LNCaP clone FGC (cell line): Measurements from ENCODE around the gene FOXJ2.
A peak's percentile ranks its signal among the peaks of the same experiment; 100 is the strongest.
"Not testable (repeated sequence)": the region's sequence is repeated elsewhere in the genome, so short reads cannot be mapped to it uniquely, and the experiment has no call there.

Experiments used
- DNase-seq: peaks from one replicate; pipeline ENCODE4 v3.0.0-alpha.2; 2011; ENCODE audit warnings: low read depth
- H3K4me3 ChIP-seq: 2 replicates; pipeline ENCODE4 v1.5.1; 2011; ENCODE audit warnings: mild to moderate bottlenecking, low read depth, low read length, control low read depth
- CTCF ChIP-seq: IDR thresholded peaks from 2 replicates; pipeline ENCODE4 v1.5.1; 2012; ENCODE audit warnings: mild to moderate bottlenecking; ENCODE audit not compliant: control insufficient read depth, insufficient read depth; ENCODE audit errors: extremely low read depth

The FOXJ2 gene

GRCh38 chr12:8069582-8069981 lies 37.1 kb downstream of the FOXJ2 start:
- TF ChIP-seq CTCF, result no peak
- no peak for DNase-seq
- no peak overlapping the region for H3K4me3 ChIP-seq

GRCh38 chr12:8071820-8072219 lies 39.3 kb downstream of the FOXJ2 start:
- DNase-seq, H3K4me3 ChIP-seq: not testable (repeated sequence)

- no peak for TF ChIP-seq CTCF
- no peak for DNase-seq
- H3K4me3 ChIP-seq, result no peak overlapping the region
Observed at GRCh38 chr12:8075935-8076334, 43.4 kb downstream of the FOXJ2 start.

- no peak for DNase-seq
- TF ChIP-seq CTCF, result no peak
- no peak overlapping the region for H3K4me3 ChIP-seq
Observed at GRCh38 chr12:8076366-8076765, 43.9 kb downstream of the FOXJ2 start.

- DNase-seq, result no peak
- H3K4me3 ChIP-seq, result no peak overlapping the region
- TF ChIP-seq CTCF, result no peak
Observed at GRCh38 chr12:8077207-8077606, 44.7 kb downstream of the FOXJ2 start.

GRCh38 chr12:8078398-8078797 lies 45.9 kb downstream of the FOXJ2 start:
- H3K4me3 ChIP-seq, result no peak overlapping the region
- peak; percentile 10 for DNase-seq
- TF ChIP-seq CTCF, result peak; percentile 58

GRCh38 chr12:8078916-8079315 lies 46.4 kb downstream of the FOXJ2 start:
- DNase-seq, result no peak
- H3K4me3 ChIP-seq, result no peak overlapping the region
- TF ChIP-seq CTCF, result no peak

- TF ChIP-seq CTCF, result no peak
- H3K4me3 ChIP-seq, result no peak overlapping the region
- no peak for DNase-seq
Observed at GRCh38 chr12:8080120-8080519, 47.6 kb downstream of the FOXJ2 start.
